Ascending aorta (tissue), 2 donors: ENCODE results near the gene TMEM53. TPM values are rescaled to one million over a fixed set of nuclear protein-coding genes. Genes with fewer than 3 reads are reported as not detected.

Experiments used
- DNase-seq, 2 donors: peaks; one replicate each; pipeline ENCODE4 v3.0.0-alpha.2; 2019; ENCODE audit warnings: low spot score in 2 of 2
- H3K27ac ChIP-seq, 2 donors: fragments of 200-600 bp; sonication (generic); one replicate each; pipeline ENCODE4 v1.5.1; 2016 to 2017; ENCODE audit warnings: mild to moderate bottlenecking in 1 of 2
- H3K27me3 ChIP-seq: fragments of 200-600 bp; sonication (generic); one replicate; pipeline ENCODE4 v1.5.1; 2017
- H3K36me3 ChIP-seq, 2 donors: fragments of 200-600 bp; sonication (generic); one replicate each; pipeline ENCODE4 v1.5.1; 2016
- H3K4me1 ChIP-seq, 2 donors: fragments of 200-600 bp; sonication (generic); one replicate each; pipeline ENCODE4 v1.5.1; 2016 to 2017; ENCODE audit warnings: mild to moderate bottlenecking in 1 of 2
- H3K4me3 ChIP-seq, 2 donors: fragments of 200-600 bp; sonication (generic); one replicate each; pipeline ENCODE4 v1.5.1; 2016 to 2017; ENCODE audit warnings: mild to moderate bottlenecking in 1 of 2
- H3K9me3 ChIP-seq, 2 donors: fragments of 200-600 bp; sonication (generic); one replicate each; pipeline ENCODE4 v1.5.1; 2016
- intact Hi-C: fragments of 100-400 bp; cut with DNase I; formaldehyde crosslinking; loops from one replicate; pipeline ENCODE4 v1.15.1; 2023
- total RNA-seq: library from RNA; depleted of rRNA; stranded (reverse); fragments of >200 nt; gene quantifications from one replicate; pipeline ENCODE4 v1.1.0, GENCODE V29; 2016
- TF ChIP-seq, protein P1 (sequence below), 3 experiments: fragments of 200-600 bp in 2 of 3; fragments of 450-650 bp in 1 of 3; sonication (generic) in 2 of 3; IDR thresholded peaks; one replicate each; pipeline ENCODE4 v1.5.1; 2016 to 2019; ENCODE audit warnings: antibody characterized with exemption in 3 of 3, mild to moderate bottlenecking in 1 of 3, moderate library complexity in 1 of 3

TMEM53 gene
- total RNA-seq, 1 donor from 2014 or later = 9.2 TPM

DNA sequence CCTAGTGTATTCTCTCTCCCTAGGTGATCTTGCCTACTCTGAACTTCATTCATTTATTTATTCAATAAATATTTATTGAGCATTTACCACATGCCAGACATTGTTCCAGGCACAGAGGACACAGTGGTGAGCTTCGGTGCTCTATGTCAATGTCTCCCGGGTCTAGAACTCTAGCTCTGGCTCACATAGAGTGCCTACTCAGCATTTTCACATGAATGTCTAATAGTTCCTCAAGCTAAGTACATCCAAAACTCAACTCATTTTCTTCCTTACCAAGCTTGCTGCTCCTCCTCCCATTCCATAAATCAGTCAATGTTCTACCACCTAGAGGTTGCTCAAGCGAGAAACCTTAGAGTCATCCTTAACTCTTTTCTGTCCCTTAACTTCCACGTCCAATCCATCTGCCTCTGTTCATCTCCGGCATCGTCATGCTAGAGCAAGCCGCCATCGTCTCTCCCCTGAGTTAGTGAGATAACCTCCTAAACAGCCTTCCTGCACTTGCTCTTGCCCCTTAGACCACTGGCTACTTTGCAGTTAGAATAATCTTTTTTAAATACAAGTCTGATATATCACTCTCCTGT lies 67.5 kb downstream of the TMEM53 start:
- intact Hi-C loops = no loop called here
- H3K4me3 ChIP-seq = no peak overlapping the region
- H3K27me3 ChIP-seq = no peaks in the 10 kb centered on the region
- no peaks in the 10 kb centered on the region for H3K4me1 ChIP-seq
- no peak overlapping the region for H3K27ac ChIP-seq
- TF ChIP-seq, protein P1, sequence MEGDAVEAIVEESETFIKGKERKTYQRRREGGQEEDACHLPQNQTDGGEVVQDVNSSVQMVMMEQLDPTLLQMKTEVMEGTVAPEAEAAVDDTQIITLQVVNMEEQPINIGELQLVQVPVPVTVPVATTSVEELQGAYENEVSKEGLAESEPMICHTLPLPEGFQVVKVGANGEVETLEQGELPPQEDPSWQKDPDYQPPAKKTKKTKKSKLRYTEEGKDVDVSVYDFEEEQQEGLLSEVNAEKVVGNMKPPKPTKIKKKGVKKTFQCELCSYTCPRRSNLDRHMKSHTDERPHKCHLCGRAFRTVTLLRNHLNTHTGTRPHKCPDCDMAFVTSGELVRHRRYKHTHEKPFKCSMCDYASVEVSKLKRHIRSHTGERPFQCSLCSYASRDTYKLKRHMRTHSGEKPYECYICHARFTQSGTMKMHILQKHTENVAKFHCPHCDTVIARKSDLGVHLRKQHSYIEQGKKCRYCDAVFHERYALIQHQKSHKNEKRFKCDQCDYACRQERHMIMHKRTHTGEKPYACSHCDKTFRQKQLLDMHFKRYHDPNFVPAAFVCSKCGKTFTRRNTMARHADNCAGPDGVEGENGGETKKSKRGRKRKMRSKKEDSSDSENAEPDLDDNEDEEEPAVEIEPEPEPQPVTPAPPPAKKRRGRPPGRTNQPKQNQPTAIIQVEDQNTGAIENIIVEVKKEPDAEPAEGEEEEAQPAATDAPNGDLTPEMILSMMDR (IDR thresholded peaks at IDR 0.05) = no peak
- DNase-seq = no peak
- no peaks in the 10 kb centered on the region for H3K36me3 ChIP-seq
- no peaks in the 10 kb centered on the region for H3K9me3 ChIP-seq

DNA sequence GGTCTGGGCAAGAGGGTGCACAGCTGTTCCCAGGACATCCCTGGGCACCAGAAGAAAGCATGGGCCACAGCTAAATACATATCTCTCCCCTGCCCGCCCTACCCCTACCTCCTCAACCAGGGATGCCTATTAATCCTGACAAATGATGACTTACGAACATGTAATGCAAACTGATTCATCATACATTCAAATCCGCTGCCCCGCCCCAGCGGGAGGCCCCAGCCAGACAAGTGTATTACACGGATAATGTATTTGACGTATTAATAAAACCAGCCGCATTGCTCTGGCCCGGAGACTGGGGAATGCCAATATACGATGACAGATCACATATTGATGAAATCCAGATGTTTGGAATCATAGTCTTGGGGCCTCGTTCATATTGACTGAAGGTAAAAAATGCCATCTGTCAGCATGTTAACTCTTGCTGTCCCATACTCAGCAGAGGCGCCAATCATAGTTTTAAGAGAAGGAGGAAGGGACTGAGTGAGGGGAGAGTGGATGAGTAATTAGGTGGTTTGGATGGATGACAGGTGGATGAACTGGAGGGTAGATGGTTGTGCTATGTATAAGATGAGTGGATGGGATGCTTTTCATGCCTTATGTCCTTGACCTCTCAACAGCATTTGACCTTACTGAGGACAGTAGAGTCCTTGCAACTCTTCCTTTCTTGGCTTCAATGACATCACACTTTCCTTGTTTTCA lies 68.2 kb downstream of the TMEM53 start:
- Histone ChIP-seq H3K9me3 (no peaks in the 10 kb centered on the region), H3K4me1 (no peaks in the 10 kb centered on the region), H3K27ac (no peak overlapping the region), H3K4me3 (no peak overlapping the region), H3K36me3 (no peaks in the 10 kb centered on the region), H3K27me3 (no peaks in the 10 kb centered on the region)
- intact Hi-C loops = no loop called here
- TF ChIP-seq, protein P1 (IDR thresholded peaks at IDR 0.05) = no peak
- no peak for DNase-seq

DNA sequence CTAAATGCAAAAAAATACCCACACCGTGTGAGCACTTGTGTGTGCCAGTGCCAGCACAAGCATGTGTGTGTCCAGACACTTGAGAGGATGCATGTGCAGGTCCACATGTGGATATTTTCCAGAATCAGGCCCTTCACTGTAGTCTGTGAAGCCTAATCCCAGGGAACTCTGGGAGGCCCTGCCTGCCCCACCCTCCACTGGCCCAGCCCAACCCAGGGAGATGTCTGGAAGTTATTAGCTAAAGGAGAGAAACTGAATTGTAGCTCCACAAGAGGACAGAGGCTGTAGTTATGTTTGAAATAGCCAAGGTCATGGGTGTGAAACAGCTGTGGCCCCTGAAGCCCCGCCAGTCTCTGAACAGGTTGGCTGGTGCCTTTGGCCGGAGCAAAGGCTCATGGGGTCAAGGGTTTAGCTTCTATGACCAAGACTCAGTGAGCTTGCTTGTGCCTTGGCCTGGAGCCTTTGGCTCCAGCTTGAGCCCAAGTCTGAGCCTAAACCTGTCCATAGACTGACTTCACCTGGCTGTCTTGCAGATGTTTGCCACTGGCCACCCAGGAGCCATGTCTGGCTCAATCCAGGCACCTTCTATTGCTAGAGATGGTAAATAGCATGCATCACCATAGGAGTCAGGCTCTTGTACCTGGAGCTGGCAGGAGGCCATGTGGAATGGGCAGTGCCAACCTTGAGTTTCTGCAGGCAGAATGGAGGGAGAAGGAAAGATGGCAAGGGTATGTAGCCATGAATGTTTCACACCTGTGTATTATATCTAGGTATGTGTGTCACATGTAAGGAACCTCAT lies 69.9 kb downstream of the TMEM53 start:
- no peak overlapping the region for H3K27ac ChIP-seq
- H3K4me1 ChIP-seq = no peaks in the 10 kb centered on the region
- H3K9me3 ChIP-seq = no peaks in the 10 kb centered on the region
- H3K36me3 ChIP-seq = no peaks in the 10 kb centered on the region
- no peaks in the 10 kb centered on the region for H3K27me3 ChIP-seq
- H3K4me3 ChIP-seq = no peak overlapping the region
- intact Hi-C loops = no loop called here
- no peak for DNase-seq
- TF ChIP-seq, protein P1 (IDR thresholded peaks at IDR 0.05) = no peak

DNA sequence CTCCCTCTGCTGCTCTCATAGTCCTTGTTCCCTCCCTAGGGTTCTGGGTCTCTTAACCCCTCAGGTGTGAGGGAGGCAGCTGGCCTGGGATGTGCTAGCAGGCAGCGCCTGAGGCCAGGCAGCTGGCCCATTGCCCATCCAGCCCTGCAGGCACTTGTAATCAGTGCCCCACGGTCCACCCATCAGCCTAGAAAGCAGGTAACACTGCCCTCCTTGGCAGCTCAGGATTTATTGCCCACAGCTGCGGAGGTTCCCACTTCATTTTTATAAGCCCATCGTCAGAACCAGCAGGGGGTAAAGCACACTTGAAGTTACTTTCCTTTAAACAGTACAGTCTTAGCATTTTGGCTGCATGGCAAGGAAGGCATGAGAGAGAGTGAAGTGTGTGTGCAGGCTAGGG lies 70.6 kb downstream of the TMEM53 start:
- DNase-seq = no peak
- Histone ChIP-seq H3K36me3 (no peaks in the 10 kb centered on the region), H3K4me3 (no peak overlapping the region), H3K27ac (no peak overlapping the region), H3K9me3 (no peaks in the 10 kb centered on the region), H3K27me3 (peaks cover 2% of the 10 kb centered on the region), H3K4me1 (no peaks in the 10 kb centered on the region)
- intact Hi-C loops = no loop called here
- TF ChIP-seq, protein P1 (IDR thresholded peaks at IDR 0.05) = no peak

Other genes with a start within 250 kb of the TMEM53 start
- not detected for gene ARMH1, start 233 bp upstream of the TMEM53 start, total RNA-seq
- gene RNU5D-1, start 56.7 kb upstream of the TMEM53 start, total RNA-seq = not detected
- 0.53 TPM for gene KIF2C, start 65.4 kb upstream of the TMEM53 start, total RNA-seq
- gene RPS8, start 101.1 kb upstream of the TMEM53 start, total RNA-seq = 1,693 TPM
- gene BEST4, start 113.7 kb upstream of the TMEM53 start, total RNA-seq = not detected
- gene PLK3, start 125.9 kb upstream of the TMEM53 start, total RNA-seq = 107 TPM
- gene DYNLT4, start 132.9 kb upstream of the TMEM53 start, total RNA-seq = not detected
- 15.1 TPM for gene BTBD19, start 134.0 kb upstream of the TMEM53 start, total RNA-seq
- not detected for gene PTCH2, start 168.8 kb upstream of the TMEM53 start, total RNA-seq